OCI-LY7 (cell line): ENCODE measurements around the gene DCAF8L2. TPM values are rescaled to one million over a fixed set of nuclear protein-coding genes. Genes with fewer than 3 reads are reported as not detected.

ENCODE experiments used
- BruUV-seq: library from RNA; stranded (reverse); fragments of 400-500 nt; replicated peaks from 2 replicates; lab custom pipeline; 2021; lab: Mats Ljungman, UMichigan
- CTCF ChIA-PET: fragments of 300-600 bp; sonication (Branson Sonifier 250); formaldehyde crosslinking; loops from one replicate; lab custom pipeline; 2022; ENCODE audit warnings: antibody characterized with exemption; ENCODE audit not compliant: unreplicated experiment; lab: Charles Lee
- POLR2A ChIA-PET: fragments of 300-600 bp; sonication (Branson Sonifier 250); formaldehyde crosslinking; loops from one replicate; lab custom pipeline; 2022; ENCODE audit warnings: antibody characterized with exemption; lab: Charles Lee
- DNase-seq: peaks from one replicate; pipeline ENCODE4 v3.0.0-alpha.2; 2015; ENCODE audit warnings: low spot score
- H2AFZ ChIP-seq: fragments of 200-600 bp; sonication (generic), shearing (Covaris generic); 2 replicates; pipeline ENCODE4 v1.6.1; 2014; ENCODE audit warnings: mild to moderate bottlenecking, antibody characterized with exemption, low read length, moderate library complexity
- H3K27ac ChIP-seq: fragments of 200-600 bp; sonication (generic); 2 replicates; pipeline ENCODE4 v1.5.1; 2014; ENCODE audit warnings: mixed run types, low read depth, mild to moderate bottlenecking, moderate library complexity, low read length, inconsistent platforms; ENCODE audit not compliant: poor library complexity, severe bottlenecking
- H3K36me3 ChIP-seq: fragments of 200-600 bp; sonication (generic); 2 replicates; pipeline ENCODE4 v1.6.1; 2014; ENCODE audit warnings: mild to moderate bottlenecking, antibody characterized with exemption, low read length, moderate library complexity, mixed read lengths; ENCODE audit not compliant: insufficient read depth
- H3K4me1 ChIP-seq: fragments of 200-600 bp; sonication (generic); 2 replicates; pipeline ENCODE4 v1.5.1; 2014; ENCODE audit warnings: mild to moderate bottlenecking, low read length; ENCODE audit not compliant: insufficient read depth, poor library complexity, severe bottlenecking
- H3K4me2 ChIP-seq: fragments of 200-600 bp; sonication (generic); 2 replicates; pipeline ENCODE4 v1.6.1; 2014; ENCODE audit warnings: mild to moderate bottlenecking, low read length
- H3K4me3 ChIP-seq: fragments of 200-600 bp; sonication (generic); 2 replicates; pipeline ENCODE4 v1.5.1; 2014; ENCODE audit warnings: mild to moderate bottlenecking, low read depth, low read length; ENCODE audit not compliant: poor library complexity, severe bottlenecking
- H3K79me2 ChIP-seq: fragments of 200-600 bp; sonication (generic); 2 replicates; pipeline ENCODE4 v1.6.1; 2016; ENCODE audit warnings: low read depth, mild to moderate bottlenecking, low read length, moderate library complexity, mixed read lengths; ENCODE audit not compliant: insufficient read depth
- H3K9me2 ChIP-seq: fragments of 200-600 bp; sonication (generic); 2 replicates; pipeline ENCODE4 v1.6.1; 2016; ENCODE audit warnings: mild to moderate bottlenecking, low read length, mixed read lengths; ENCODE audit not compliant: insufficient read depth
- H3K9me3 ChIP-seq: fragments of 200-600 bp; sonication (generic); 2 replicates; pipeline ENCODE4 v1.6.1; 2014; ENCODE audit warnings: mild to moderate bottlenecking, mixed run types, low read length, mixed read lengths
- H4K20me1 ChIP-seq: fragments of 200-600 bp; sonication (generic); 2 replicates; pipeline ENCODE4 v1.6.1; 2014; ENCODE audit warnings: mild to moderate bottlenecking, antibody characterized with exemption, low read length, moderate library complexity, mixed read lengths; ENCODE audit not compliant: insufficient read depth
- EZH2phosphoT487 ChIP-seq: fragments of 200-600 bp; sonication (generic); IDR thresholded peaks from 2 replicates; pipeline ENCODE4 v1.6.1; 2018; ENCODE audit warnings: low read depth, borderline replicate concordance, mild to moderate bottlenecking, mixed run types, antibody characterized with exemption, low read length, moderate library complexity, mixed read lengths
- intact Hi-C: fragments of 100-400 bp; cut with micrococcal nuclease; formaldehyde crosslinking; loops from one replicate; pipeline ENCODE4 v1.10.0; 2022; ENCODE audit not compliant: unreplicated experiment
- total RNA-seq, 2 experiments: library from RNA; depleted of rRNA in 1 of 2; stranded (reverse); fragments of >200 nt in 1 of 2; shearing (Covaris generic) in 1 of 2; gene quantifications; 2 replicates each; pipeline ENCODE4 v1.2.3, GENCODE V29; 2014 to 2022
- TF ChIP-seq, protein P1 (sequence below): fragments of 200-600 bp; sonication (generic); conservative IDR thresholded peaks from 2 replicates; pipeline ENCODE4 v1.5.1; 2014; ENCODE audit warnings: mild to moderate bottlenecking, antibody characterized with exemption, low read length, moderate library complexity, mixed read lengths

The DCAF8L2 gene
- total RNA-seq, 2 experiments from 2014 or later = not detected

DNA sequence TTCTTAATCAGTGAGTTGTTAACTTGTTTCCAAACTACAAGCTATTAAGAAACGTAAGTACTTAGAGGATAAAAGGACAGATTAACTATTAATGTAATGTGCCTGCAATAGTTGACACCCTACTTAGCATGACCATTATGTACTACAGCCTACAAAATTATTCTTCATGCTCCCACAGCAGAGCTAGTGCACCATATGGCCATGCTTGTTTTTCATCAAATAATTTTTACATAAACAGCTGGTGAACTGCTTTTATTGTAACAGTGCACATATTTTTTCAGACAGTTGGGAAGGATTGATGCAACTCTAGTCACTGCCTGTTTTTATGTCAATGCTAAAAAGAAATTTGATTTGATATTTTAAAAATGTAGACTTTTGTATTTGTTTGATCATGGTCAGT, 207.4 kb downstream of the DCAF8L2 start:
- CTCF ChIA-PET = no interaction called here
- H3K4me3 ChIP-seq = no peak overlapping the region
- no peaks in the 10 kb centered on the region for H3K79me2 ChIP-seq
- no peak overlapping the region for H3K4me2 ChIP-seq
- no peaks in the 10 kb centered on the region for H3K9me3 ChIP-seq
- no peak overlapping the region for H2AFZ ChIP-seq
- no peak for DNase-seq
- no peaks in the 10 kb centered on the region for H3K9me2 ChIP-seq
- no peak for TF ChIP-seq EZH2phosphoT487
- TF ChIP-seq, protein P1, sequence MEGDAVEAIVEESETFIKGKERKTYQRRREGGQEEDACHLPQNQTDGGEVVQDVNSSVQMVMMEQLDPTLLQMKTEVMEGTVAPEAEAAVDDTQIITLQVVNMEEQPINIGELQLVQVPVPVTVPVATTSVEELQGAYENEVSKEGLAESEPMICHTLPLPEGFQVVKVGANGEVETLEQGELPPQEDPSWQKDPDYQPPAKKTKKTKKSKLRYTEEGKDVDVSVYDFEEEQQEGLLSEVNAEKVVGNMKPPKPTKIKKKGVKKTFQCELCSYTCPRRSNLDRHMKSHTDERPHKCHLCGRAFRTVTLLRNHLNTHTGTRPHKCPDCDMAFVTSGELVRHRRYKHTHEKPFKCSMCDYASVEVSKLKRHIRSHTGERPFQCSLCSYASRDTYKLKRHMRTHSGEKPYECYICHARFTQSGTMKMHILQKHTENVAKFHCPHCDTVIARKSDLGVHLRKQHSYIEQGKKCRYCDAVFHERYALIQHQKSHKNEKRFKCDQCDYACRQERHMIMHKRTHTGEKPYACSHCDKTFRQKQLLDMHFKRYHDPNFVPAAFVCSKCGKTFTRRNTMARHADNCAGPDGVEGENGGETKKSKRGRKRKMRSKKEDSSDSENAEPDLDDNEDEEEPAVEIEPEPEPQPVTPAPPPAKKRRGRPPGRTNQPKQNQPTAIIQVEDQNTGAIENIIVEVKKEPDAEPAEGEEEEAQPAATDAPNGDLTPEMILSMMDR = no peak
- BruUV-seq = no TSS peak
- no peaks in the 10 kb centered on the region for H3K4me1 ChIP-seq
- no peaks in the 10 kb centered on the region for H3K36me3 ChIP-seq
- no peak overlapping the region for H3K27ac ChIP-seq
- no peaks in the 10 kb centered on the region for H4K20me1 ChIP-seq
- intact Hi-C loops = no loop called here
- POLR2A ChIA-PET = no interaction called here

Other genes starting within 250 kb of the DCAF8L2 start
- not detected in 2 replicates for gene PPP4R3C, start 127.0 kb upstream of the DCAF8L2 start, total RNA-seq (2014; rRNA removed; shearing (Covaris generic))
- gene PPP4R3C, start 127.0 kb upstream of the DCAF8L2 start, total RNA-seq (2022) = not detected in 2 replicates
- not detected in 2 replicates for gene MAGEB10, start 217.6 kb downstream of the DCAF8L2 start, total RNA-seq (2014; rRNA removed; shearing (Covaris generic))
- gene MAGEB10, start 217.6 kb downstream of the DCAF8L2 start, total RNA-seq (2022) = not detected in 2 replicates